Activated naive CD4-positive, alpha-beta T cell treated with anti-CD3 and anti-CD28 coated beads, Interleukin-2, amount 10 ng/mL, durations not matched to agents 7 days and 5 days (primary cell): ENCODE measurements around the gene STATH.
"Not testable (repeated sequence)": the region's sequence is repeated elsewhere in the genome, so short reads cannot be mapped to it uniquely, and the experiment has no call there.

ENCODE experiments used
- CTCF ChIA-PET: fragments of 350-600 bp; sonication (Branson Sonifier 250); formaldehyde crosslinking; loops from one replicate; lab custom pipeline; 2021; ENCODE audit warnings: antibody characterized with exemption; lab: Charles Lee
- DNase-seq: peaks from one replicate; pipeline ENCODE4 v3.0.0-alpha.2; 2020
- H3K27ac Mint-ChIP-seq: one replicate; pipeline ENCODE4 v1.8.0; 2021; ENCODE audit warnings: mild to moderate bottlenecking, moderate library complexity, mixed read lengths
- H3K27me3 Mint-ChIP-seq: one replicate; pipeline ENCODE4 v1.8.0; 2021; ENCODE audit warnings: mild to moderate bottlenecking, mixed read lengths
- H3K36me3 Mint-ChIP-seq: one replicate; pipeline ENCODE4 v1.8.0; 2021; ENCODE audit warnings: mixed read lengths
- H3K4me1 Mint-ChIP-seq: one replicate; pipeline ENCODE4 v1.8.0; 2021; ENCODE audit warnings: mixed read lengths
- H3K4me3 Mint-ChIP-seq: one replicate; pipeline ENCODE4 v1.8.0; 2021; ENCODE audit warnings: mild to moderate bottlenecking, moderate library complexity, mixed read lengths
- H3K9me3 Mint-ChIP-seq: one replicate; pipeline ENCODE4 v1.8.0; 2021; ENCODE audit warnings: mixed read lengths

STATH gene

GRCh38 chr4:70023218-70023617 lies 27.5 kb downstream of the STATH start:
- no peak overlapping the region for H3K27ac Mint-ChIP-seq

GRCh38 chr4:70027011-70027410 lies 31.2 kb downstream of the STATH start:
- no peak for DNase-seq
- H3K4me1 Mint-ChIP-seq = no peaks in the 10 kb centered on the region

More at GRCh38 chr4:70023218-70023617, 27.5 kb downstream of the STATH start:
- Mint-ChIP-seq H3K4me1 (no peaks in the 10 kb centered on the region), H3K36me3 (no peaks in the 10 kb centered on the region), H3K4me3 (no peak overlapping the region), H3K27me3 (no peaks in the 10 kb centered on the region), H3K9me3 (no peaks in the 10 kb centered on the region)
- CTCF ChIA-PET = no interaction called here
- DNase-seq = no peak

GRCh38 chr4:70028159-70028558 lies 32.4 kb downstream of the STATH start, which contains the start of gene HTN3:
Gene HTN3 (plus strand): TSS chr4:70028459. CDS start chr4:70030741, 2,282 bp downstream.
- H3K4me3 Mint-ChIP-seq, H3K27ac Mint-ChIP-seq, H3K36me3 Mint-ChIP-seq, CTCF ChIA-PET, H3K27me3 Mint-ChIP-seq, H3K9me3 Mint-ChIP-seq, DNase-seq, H3K4me1 Mint-ChIP-seq: not testable (repeated sequence)

More at GRCh38 chr4:70027011-70027410, 31.2 kb downstream of the STATH start:
- Mint-ChIP-seq H3K9me3 (no peaks in the 10 kb centered on the region), H3K27ac (no peak overlapping the region), H3K27me3 (no peaks in the 10 kb centered on the region), H3K36me3 (no peaks in the 10 kb centered on the region), H3K4me3 (no peak overlapping the region)
- CTCF ChIA-PET = no interaction called here

GRCh38 chr4:70037559-70037958 lies 41.8 kb downstream of the STATH start:
- H3K27ac Mint-ChIP-seq, H3K4me1 Mint-ChIP-seq, CTCF ChIA-PET, DNase-seq, H3K27me3 Mint-ChIP-seq, H3K4me3 Mint-ChIP-seq, H3K36me3 Mint-ChIP-seq: not testable (repeated sequence)
- peaks cover 13% of the 10 kb centered on the region for H3K9me3 Mint-ChIP-seq

- CTCF ChIA-PET, H3K27ac Mint-ChIP-seq, H3K4me1 Mint-ChIP-seq, H3K36me3 Mint-ChIP-seq, H3K4me3 Mint-ChIP-seq, DNase-seq, H3K27me3 Mint-ChIP-seq: not testable (repeated sequence)
- H3K9me3 Mint-ChIP-seq = peaks cover 13% of the 10 kb centered on the region
Measured at GRCh38 chr4:70039928-70040327, 44.2 kb downstream of the STATH start.

GRCh38 chr4:70041652-70042286 lies 46.0 kb downstream of the STATH start:
- CTCF ChIA-PET = no interaction called here
- no peak for DNase-seq
- no peak overlapping the region for H3K27ac Mint-ChIP-seq
- no peaks in the 10 kb centered on the region for H3K4me1 Mint-ChIP-seq
- no peak overlapping the region for H3K4me3 Mint-ChIP-seq
- peaks cover 13% of the 10 kb centered on the region for H3K9me3 Mint-ChIP-seq
- no peaks in the 10 kb centered on the region for H3K36me3 Mint-ChIP-seq
- no peaks in the 10 kb centered on the region for H3K27me3 Mint-ChIP-seq

GRCh38 chr4:70050138-70050537 lies 54.4 kb downstream of the STATH start, which contains the start of gene HTN1:
Gene HTN1 (plus strand): TSS chr4:70050438. CDS start chr4:70053077, 2,639 bp downstream.
- CTCF ChIA-PET, H3K27me3 Mint-ChIP-seq, DNase-seq, H3K9me3 Mint-ChIP-seq, H3K4me3 Mint-ChIP-seq, H3K4me1 Mint-ChIP-seq, H3K36me3 Mint-ChIP-seq, H3K27ac Mint-ChIP-seq: not testable (repeated sequence)
